SU-DHL-6 (cell line): ENCODE results near the gene WWP2.

ENCODE experiments used
- H2AFZ ChIP-seq: fragments of 200-600 bp; sonication (generic); 2 replicates; pipeline ENCODE4 v1.6.1; 2014; ENCODE audit warnings: low read depth, mild to moderate bottlenecking, moderate library complexity, mixed read lengths, antibody characterized with exemption, low read length; ENCODE audit not compliant: severe bottlenecking
- H3F3A ChIP-seq: fragments of 200-600 bp; shearing (Covaris generic); 2 replicates; pipeline ENCODE4 v1.6.0; 2016; ENCODE audit warnings: antibody characterized with exemption, mild to moderate bottlenecking; ENCODE audit not compliant: insufficient read depth
- H3K27ac ChIP-seq: fragments of 200-600 bp; sonication (generic); 2 replicates; pipeline ENCODE4 v1.5.1; 2016; ENCODE audit warnings: low read depth, mild to moderate bottlenecking, low read length, moderate library complexity, mixed read lengths
- H3K27me3 ChIP-seq: fragments of 200-600 bp; sonication (generic), shearing (Covaris generic); 2 replicates; pipeline ENCODE4 v1.6.0; 2014; ENCODE audit warnings: mild to moderate bottlenecking, low read length
- H3K36me3 ChIP-seq: fragments of 200-600 bp; sonication (generic); 2 replicates; pipeline ENCODE4 v1.6.1; 2014; ENCODE audit warnings: mild to moderate bottlenecking, low read length, mixed read lengths
- H3K4me2 ChIP-seq: fragments of 300-600, 200-600 bp; shearing (Covaris generic), sonication (generic); 2 replicates; pipeline ENCODE4 v1.6.0; 2014; ENCODE audit warnings: low read length, low read depth, mild to moderate bottlenecking; ENCODE audit not compliant: poor library complexity, severe bottlenecking
- H3K4me3 ChIP-seq: fragments of 200-600 bp; sonication (generic); 2 replicates; pipeline ENCODE4 v1.5.1; 2014; ENCODE audit warnings: antibody characterized with exemption, low read length, mild to moderate bottlenecking, mixed read lengths; ENCODE audit not compliant: insufficient read depth, poor library complexity, severe bottlenecking
- H3K79me2 ChIP-seq: fragments of 200-600 bp; sonication (generic); 2 replicates; pipeline ENCODE4 v1.6.1; 2014; ENCODE audit warnings: mild to moderate bottlenecking, low read length, moderate library complexity; ENCODE audit not compliant: insufficient read depth
- H3K9ac ChIP-seq: fragments of 200-600 bp; sonication (generic); 2 replicates; pipeline ENCODE4 v1.7.0; 2014; ENCODE audit warnings: mild to moderate bottlenecking, low read length
- H3K9me2 ChIP-seq: fragments of 200-600 bp; sonication (generic); replicated peaks from 2 replicates; pipeline ENCODE4 v1.6.1; 2014; ENCODE audit warnings: low read length; ENCODE audit not compliant: insufficient read depth
- H3K9me3 ChIP-seq: fragments of 200-600 bp; sonication (generic); 2 replicates; pipeline ENCODE4 v1.6.1; 2014; ENCODE audit warnings: low read length, mixed read lengths; ENCODE audit not compliant: insufficient read depth
- H4K20me1 ChIP-seq: fragments of 200-600 bp; sonication (generic); 2 replicates; pipeline ENCODE4 v1.6.1; 2014; ENCODE audit warnings: low read depth, mild to moderate bottlenecking, antibody characterized with exemption, low read length, moderate library complexity, mixed read lengths
- EZH2phosphoT487 ChIP-seq: fragments of 200-600 bp; sonication (generic), shearing (Covaris generic); conservative IDR thresholded peaks from 2 replicates; pipeline ENCODE4 v1.6.1; 2018; ENCODE audit warnings: mild to moderate bottlenecking, antibody characterized with exemption, low read length, moderate library complexity, mixed read lengths
- TF ChIP-seq, protein P1 (sequence below): fragments of 200-600 bp; sonication (generic); IDR thresholded peaks from one replicate; pipeline ENCODE4 v1.5.1; 2017; ENCODE audit warnings: antibody characterized with exemption, mild to moderate bottlenecking, low read length, moderate library complexity; ENCODE audit not compliant: insufficient read depth, poor library complexity, severe bottlenecking

WWP2 gene

DNA sequence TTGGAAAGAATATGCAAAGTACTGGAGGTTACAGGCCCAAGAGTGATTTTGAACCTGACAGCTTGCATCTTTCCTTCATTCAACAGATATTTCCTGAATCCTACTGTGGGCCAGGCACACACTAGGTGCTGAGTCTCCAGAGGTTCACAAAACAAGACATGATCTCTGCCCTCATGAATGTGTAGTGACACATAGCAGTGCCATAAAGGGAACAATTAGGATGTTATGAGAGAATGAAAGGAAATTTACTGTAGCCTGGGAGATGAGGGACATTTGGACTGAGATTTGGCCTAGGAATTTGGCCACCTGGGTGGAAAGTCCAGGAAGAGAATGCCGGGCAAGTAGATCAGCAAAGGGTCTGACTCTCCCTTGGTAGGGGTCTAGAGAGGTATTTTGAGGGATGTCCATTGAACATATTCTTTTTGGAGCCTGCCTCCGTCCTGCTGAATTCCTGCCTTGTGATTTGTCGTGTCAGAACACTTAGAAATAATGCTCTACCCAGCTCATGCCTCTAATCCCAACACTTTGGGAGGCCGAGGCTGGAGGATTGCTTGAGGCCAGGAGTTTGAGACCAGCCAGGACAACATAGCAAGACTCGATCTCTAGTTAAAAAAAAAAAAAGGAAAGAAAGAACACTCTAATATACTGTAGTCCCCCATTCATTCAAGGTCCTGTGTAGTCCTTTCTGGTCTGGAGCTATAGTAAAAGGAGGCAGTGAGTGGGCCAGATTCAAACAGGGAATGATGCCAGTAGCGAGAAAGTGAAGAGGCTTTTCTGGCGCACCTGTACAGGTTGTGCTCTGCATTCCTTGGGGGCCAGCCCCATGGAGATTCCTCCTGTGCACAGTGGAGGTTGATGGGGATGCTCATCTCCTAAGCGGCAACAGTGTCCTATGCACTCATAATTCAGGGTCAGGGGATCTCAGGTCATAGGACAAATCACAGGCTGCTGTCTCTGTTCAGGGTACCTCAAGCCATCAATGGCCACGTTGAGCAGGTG is 98.4 kb downstream of the WWP2 start:
- no peaks in the 10 kb centered on the region for H4K20me1 ChIP-seq
- no peak overlapping the region for H2AFZ ChIP-seq
- H3K79me2 ChIP-seq: no peaks in the 10 kb centered on the region
- H3F3A ChIP-seq: no peaks in the 10 kb centered on the region
- H3K4me3 ChIP-seq: no peak overlapping the region
- no peak for TF ChIP-seq EZH2phosphoT487
- TF ChIP-seq, protein P1, sequence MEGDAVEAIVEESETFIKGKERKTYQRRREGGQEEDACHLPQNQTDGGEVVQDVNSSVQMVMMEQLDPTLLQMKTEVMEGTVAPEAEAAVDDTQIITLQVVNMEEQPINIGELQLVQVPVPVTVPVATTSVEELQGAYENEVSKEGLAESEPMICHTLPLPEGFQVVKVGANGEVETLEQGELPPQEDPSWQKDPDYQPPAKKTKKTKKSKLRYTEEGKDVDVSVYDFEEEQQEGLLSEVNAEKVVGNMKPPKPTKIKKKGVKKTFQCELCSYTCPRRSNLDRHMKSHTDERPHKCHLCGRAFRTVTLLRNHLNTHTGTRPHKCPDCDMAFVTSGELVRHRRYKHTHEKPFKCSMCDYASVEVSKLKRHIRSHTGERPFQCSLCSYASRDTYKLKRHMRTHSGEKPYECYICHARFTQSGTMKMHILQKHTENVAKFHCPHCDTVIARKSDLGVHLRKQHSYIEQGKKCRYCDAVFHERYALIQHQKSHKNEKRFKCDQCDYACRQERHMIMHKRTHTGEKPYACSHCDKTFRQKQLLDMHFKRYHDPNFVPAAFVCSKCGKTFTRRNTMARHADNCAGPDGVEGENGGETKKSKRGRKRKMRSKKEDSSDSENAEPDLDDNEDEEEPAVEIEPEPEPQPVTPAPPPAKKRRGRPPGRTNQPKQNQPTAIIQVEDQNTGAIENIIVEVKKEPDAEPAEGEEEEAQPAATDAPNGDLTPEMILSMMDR: no peak
- H3K27ac ChIP-seq: no peak overlapping the region
- no peak overlapping the region for H3K9ac ChIP-seq
- H3K4me2 ChIP-seq: no peak overlapping the region
- H3K9me2 ChIP-seq: no peaks in the 10 kb centered on the region
- no peaks in the 10 kb centered on the region for H3K36me3 ChIP-seq
- no peaks in the 10 kb centered on the region for H3K9me3 ChIP-seq
- no peaks in the 10 kb centered on the region for H3K27me3 ChIP-seq

- Histone ChIP-seq H3K27me3 (no peaks in the 10 kb centered on the region), H3K4me2 (no peak overlapping the region), H3K27ac (no peak overlapping the region), H3F3A (no peaks in the 10 kb centered on the region), H3K36me3 (no peaks in the 10 kb centered on the region), H3K9me2 (no peaks in the 10 kb centered on the region), H3K79me2 (no peaks in the 10 kb centered on the region), H2AFZ (no peak overlapping the region), H3K9me3 (no peaks in the 10 kb centered on the region), H4K20me1 (no peaks in the 10 kb centered on the region), H3K9ac (no peak overlapping the region), H3K4me3 (no peak overlapping the region)
- no peak for TF ChIP-seq EZH2phosphoT487
- TF ChIP-seq, protein P1: no peak
Observed at GRCh38 chr16:69861292-69862030, 99.3 kb downstream of the WWP2 start.

DNA sequence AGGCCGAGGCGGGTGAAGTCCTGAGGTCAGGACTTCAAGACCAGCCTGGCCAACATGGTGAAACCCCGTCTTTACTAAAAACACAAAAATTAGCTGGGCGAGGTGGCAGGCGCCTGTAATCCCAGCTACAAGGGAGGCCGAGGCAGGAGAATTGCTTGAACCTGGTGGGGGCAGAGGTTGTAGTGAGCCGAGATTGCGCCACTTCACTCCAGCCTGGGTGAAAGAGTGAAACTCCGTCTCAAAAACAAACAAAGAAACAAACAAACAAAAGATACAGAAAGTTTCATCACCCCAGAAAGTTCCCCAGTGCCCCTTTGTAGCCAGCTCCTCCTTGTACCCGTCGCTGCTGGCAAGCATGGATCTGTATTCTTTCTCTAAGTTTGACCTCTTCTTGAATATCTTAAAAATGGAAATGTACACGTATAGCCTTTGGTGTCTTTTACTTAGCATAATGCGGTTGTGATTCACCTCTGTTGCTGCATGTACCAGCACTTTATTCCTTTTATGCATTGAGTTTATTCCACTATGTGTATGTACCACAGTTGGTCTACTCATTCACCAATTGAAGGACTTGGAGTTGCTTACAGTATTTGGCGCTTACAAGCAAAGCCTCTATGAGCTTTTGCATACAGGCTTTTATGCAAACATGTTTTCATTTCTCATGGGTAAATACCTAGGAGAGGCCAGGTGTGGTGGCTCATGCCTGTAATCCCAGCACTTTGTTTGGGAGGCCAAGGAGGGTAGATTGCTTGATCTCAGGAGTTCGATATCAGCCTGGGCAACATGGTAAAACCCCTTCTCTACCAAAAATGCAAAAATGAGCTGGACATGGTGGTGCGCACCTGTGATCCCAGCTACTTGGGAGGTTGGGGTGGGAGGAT is 101.5 kb downstream of the WWP2 start:
- Histone ChIP-seq H3K36me3 (no peaks in the 10 kb centered on the region), H3F3A (no peaks in the 10 kb centered on the region), H3K9me2 (no peaks in the 10 kb centered on the region), H4K20me1 (no peaks in the 10 kb centered on the region), H3K27me3 (no peaks in the 10 kb centered on the region), H3K4me3 (no peak overlapping the region), H3K4me2 (no peak overlapping the region), H3K27ac (no peak overlapping the region), H3K9ac (no peak overlapping the region), H3K79me2 (no peaks in the 10 kb centered on the region), H2AFZ (no peak overlapping the region), H3K9me3 (no peaks in the 10 kb centered on the region)
- TF ChIP-seq EZH2phosphoT487: no peak
- TF ChIP-seq, protein P1: no peak
